ENCODE results near the gene PRPF19.
A peak's percentile ranks its signal among the peaks of the same experiment; 100 is the strongest.
"Not testable (repeated sequence)": the region's sequence is repeated elsewhere in the genome, so short reads cannot be mapped to it uniquely, and the experiment has no call there.

The PRPF19 gene

DNA sequence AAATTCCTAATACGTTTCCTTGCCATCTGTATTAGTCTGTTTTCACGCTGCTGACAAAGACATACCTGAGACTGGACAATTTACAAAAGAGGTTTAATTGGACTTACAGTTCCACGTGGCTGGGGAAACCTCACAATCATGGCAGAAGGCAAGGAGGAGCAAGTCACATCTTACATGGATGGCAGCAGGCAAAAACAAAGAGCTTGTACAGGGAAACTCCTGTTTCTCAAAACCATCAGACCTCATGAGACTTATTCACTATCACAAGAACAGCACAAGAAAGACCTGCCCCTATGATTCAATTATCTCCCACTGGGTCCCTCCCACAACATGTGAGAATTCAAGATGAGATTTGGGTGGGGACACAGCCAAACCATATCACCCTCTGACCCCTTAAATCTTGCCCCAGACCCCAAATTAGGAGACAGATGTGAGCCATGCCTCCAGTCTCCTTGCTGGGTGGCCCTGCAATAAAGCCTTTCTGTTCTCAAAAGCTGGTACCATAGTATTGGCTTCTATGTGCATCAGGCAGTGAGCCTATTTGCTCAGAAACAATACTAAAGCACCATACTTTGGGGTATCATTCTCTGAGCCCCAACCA lies 3.4 kb upstream of the PRPF19 start:
- DNase-seq: not testable (repeated sequence)

DNA sequence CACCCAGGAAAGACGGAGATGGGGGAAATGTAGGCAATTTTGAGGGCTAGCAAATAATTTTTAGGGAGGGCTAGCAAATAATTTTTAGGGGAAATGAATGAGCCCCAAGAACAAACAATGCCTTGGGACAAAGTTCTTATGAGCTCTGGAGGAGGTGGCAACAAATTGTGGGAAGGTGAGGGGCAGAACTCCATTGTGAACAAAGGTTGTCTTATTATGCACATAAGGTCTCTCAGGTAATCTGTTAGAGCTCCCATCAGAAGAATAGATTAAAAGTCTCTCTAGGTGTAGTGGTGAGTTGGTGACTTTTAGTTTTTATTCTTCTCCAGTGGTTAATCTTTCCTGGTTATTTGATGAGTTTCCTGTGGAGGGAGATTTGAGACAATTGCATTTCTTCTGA lies 2.4 kb upstream of the PRPF19 start:
- DNase-seq: no peak

DNA sequence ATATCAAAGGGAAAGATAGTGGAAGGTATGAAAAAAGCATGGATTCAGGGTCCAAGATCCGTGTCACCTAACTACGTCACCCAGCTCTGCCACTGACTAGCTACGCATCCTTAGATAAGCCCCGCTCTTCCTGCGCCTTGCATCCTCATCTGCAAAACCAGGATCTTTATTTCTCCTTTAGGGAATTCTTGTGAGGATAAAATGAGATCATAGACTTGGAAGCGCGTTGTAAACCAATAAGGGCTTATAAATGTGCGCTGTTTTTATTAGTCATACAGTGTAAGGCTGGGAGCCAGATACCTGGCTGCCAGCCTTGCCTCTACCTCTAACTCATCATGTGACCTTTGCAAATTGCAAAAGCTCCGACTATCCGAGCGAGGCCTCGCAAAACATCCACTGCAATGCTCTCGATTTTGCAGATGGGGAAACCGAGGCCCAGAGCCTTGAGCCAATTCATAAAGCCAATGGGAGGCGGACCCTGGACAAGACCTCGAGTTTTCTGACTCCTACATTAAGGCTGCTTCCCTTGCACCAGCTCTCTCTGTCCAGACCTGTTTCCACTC lies 753 bp downstream of the PRPF19 start:
- peak in 3 of 56 donors; percentile 30 to 59 (median 52) for DNase-seq

DNA sequence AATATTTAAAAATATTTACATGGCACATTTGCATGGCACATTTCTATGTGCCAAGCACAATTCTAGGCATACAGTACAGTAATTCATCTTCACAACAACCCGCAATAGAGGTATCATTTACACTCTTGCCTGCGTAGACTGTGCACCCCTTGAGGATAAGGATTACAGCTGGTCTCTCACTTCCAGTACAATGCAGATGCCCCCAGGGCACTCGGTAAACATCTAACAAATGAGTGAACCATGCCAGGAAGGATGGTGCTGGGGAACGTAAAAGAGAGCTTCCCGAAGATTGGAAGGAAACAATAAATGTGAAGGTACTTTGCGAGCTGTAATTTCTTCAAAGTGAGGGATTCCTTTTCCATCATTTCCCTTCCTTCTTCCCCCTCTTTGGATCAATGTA lies 1.3 kb downstream of the PRPF19 start:
- DNase-seq: no peak

DNA sequence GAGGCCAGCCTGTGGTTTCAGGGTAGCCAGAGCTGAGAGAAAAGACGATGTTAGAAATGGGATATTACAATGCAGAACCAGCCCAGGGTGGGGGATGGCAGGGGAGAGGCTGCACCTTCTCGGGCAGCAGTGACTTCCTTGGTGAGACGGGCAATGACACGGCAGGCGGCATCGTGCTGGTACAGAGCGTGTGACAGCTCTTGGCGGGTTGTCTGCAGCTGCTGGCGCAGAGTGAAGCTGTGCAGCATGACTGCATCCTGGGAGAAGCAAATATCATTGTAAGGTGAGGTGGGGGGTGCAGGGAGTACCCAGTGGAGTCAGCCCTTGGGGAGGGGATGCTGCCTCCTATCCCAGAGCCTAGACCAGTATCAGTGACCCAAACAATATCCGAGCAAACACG lies 3.8 kb downstream of the PRPF19 start:
- DNase-seq: no peak

DNA sequence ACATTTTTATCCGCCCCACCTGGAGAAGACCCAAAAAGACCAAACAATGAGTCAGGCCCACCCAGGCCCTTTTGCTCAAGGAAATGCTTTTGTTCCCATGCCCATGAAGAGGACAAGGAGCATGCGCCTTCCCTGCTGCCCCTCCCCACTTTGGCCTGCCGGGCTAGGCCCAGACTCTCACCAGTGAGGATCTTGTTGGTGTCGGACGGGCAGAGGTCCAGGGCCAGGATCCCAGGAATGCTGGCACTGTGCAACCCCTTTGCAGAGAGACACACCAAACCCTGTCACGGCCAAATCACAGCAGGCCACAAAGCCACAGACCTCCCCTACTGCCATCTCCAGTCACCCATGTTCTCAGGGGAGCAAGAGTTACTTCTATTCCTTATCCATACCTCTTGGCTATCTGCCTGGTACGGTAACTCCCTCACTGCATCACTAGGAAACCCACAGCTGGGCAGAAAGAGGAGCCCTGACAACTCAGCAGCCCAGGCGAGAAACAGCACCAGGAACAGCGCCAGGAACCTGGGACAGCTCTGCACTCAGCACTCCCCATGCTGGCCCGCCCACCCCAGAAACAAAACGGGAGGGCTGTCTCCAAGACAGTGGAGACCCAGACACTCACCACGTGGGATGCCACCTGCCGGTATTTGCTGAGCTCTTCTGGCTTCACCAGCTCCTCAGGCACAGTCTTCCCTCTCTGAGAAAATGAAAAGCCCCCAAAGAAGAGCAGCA lies 5.5 kb downstream of the PRPF19 start:
- DNase-seq: peak in 4 of 56 donors; percentile 13 to 63 (median 28)

DNA sequence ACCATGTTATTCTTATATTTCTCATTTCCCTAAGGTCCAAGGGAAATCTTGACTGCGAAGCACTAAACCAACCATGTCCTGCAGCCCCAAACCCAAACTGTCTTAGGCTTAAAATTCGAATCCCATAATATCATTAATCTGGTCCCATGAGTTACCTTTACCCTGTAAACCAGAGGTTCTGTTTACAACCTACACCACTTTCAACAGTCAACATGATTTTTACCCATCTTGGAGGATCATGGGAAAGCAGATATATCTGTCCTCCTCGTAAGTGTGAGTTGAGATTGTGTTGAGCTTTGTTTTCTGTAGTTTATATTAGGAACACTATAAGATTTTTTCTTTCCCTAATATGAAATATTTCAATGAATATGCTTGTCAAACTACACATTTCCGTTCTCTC lies 6.4 kb downstream of the PRPF19 start:
- DNase-seq: no peak

DNA sequence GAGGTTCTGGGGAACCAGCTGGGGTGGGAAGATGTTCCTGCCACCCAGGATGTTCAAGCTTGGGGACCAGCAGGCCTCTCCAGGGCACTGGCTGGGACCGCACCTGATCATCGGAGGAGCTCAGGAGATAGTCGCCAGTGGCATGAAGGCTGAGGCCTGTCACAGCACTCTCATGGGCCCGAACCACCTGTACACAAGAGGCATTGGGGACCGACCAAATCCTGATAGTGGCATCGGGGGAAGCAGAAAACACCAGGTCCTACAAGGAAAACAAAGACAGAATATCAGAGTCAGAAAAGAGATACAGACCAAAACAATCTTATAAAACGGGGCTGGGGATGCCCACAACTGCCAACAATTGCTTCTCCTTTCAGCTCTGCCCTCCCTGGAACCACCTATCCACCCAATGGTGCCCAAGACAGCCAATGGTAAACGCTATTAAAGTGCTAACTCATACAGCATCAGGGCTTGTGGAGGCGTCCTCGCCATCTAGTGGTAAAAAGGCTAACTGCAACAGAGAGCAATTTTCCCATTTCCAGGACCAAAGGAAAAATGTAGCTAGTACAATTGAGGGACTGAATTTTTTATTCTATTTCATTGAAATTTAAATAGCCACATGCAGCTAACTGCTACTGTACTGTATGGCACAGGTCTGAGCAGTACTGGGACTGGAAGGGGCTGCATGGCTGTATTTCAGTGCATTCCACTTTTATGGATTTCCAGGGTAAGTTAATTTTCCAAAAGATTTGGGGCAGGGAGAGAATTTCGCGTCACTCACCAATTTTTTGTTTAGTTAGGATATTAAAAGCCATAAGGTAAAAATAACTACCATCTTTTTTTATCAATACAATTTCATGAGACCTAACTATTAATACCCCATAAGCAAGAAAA lies 7.1 kb downstream of the PRPF19 start:
- DNase-seq: peak in 13 of 56 donors; percentile 7 to 56 (median 24)

DNA sequence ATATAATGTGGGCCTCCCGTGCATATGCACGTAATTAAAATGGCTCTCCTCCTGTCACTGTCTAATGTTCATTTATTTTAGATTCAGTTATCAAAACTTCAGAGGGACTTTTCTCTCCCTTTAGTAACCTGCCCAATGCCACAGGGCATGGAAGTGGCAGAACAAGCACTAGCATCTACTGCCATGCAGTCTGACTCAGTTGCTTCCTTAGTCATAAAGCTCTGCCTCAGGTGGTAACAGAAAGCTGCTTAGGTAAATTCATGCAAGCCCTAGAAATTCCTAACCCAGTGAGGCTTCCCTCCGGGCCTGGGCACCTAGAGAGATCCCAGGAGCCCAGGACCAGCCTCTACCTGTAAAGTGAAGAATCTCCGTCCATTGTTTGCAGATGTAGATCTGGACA lies 8.9 kb downstream of the PRPF19 start:
- no peak for DNase-seq

DNA sequence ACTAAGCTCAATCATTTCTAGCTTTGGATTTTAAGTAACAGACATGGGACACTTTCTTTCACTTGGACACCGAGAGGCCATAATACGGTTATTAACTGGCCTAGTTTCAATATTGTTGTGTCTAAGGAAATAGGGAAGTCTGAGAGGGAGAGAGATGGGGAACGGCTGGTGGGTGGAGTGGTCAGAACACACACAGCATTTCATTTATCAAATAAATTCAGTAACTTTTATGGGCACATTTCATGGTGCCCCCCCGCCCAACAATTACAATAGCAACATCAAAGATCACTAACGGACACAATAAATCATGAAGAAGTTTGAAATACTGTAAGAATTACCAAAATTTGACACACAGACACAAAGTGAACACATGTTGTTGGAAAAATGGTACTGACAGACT lies 10.7 kb downstream of the PRPF19 start:
- DNase-seq: no peak

DNA sequence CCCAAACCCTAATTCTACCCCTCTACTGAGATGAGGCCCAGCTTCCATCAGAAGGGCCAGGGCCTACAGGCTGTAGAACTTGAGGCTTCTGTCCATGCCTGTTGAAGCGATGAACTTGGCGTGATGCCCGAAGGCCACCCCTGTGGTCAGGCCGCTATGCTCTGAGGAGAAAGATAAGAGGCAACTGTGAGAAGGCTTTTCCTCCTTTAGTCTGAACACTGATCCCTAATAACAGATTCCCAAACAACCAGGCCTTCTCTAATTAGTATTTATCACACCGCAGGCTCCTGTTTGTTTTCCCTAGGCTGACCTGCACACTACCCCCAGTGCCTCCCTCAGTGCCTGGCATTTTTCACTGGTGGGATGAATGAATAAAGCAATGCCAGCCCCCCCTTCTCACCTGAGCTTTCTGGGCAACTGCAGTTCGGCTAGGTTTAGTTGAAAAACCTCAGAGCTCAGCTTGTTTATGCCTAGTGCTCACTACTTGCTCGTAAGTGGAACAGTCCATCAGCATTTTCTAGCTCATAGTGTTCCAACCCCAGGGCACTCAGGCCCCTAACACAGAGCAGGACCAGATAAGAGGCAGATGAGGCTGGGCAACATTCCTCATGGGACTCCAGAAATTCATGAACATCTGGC lies 15.2 kb downstream of the PRPF19 start:
- DNase-seq: no peak

DNA sequence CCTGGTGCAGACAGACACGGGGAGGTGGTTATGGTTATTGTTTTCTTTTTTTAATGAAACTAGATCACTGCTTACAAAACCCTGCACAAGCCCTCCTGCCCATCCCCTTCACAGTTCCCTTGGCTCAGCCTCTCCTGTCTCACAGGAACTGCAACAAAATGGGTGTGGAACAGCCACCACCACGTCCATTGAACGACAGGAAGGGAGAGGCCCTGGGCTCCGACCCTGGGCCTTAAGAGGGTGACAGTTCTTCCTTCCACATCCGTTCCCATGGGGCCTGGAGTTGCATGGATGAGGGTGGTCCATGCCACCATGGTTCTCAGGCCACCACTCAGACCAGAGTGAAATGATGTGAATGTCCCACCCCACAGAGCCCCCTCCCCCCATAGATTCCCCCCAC lies 15.7 kb downstream of the PRPF19 start:
- no peak for DNase-seq

DNA sequence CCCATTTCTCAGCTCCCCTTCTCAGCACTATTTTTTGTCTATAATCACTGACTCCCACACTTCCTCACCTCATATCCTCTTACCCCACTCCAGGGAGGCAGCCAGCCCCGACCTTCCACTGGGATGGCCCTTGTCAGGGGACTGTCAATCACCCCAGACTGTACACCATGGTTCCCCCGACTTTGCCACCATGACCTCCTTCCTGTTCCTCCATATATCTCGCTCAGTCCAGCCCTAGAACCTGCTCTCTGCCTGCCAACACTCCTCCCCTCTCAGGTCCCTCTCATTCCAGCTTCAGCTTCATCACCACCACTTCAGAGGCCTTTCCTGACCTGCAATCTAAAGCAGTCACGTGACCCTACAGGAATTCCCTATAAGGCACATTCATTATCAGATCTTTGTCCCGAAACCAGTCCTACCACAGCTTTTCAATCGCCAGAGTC lies 16.5 kb downstream of the PRPF19 start:
- no peak for DNase-seq

DNA sequence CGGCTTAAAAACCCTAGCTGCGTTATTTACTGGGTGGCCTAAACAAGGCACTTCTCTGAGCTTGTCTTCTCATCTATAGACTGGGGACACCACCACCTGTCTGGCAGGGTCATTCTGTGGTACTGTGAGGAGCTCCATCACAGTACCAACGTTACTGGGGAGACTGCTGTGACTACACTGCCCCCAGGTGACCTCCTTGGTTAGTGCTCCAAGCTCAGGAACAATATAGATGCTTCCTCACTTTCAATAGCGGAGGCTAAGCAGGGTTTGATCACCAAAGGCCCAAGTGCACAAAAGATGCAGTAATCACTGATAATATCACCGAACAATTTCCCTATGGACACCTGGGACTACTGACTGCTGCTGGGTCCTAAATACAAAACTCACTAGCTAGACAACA lies 18.8 kb downstream of the PRPF19 start:
- peak in 8 of 56 donors; percentile 5 to 43 (median 18) for DNase-seq

DNA sequence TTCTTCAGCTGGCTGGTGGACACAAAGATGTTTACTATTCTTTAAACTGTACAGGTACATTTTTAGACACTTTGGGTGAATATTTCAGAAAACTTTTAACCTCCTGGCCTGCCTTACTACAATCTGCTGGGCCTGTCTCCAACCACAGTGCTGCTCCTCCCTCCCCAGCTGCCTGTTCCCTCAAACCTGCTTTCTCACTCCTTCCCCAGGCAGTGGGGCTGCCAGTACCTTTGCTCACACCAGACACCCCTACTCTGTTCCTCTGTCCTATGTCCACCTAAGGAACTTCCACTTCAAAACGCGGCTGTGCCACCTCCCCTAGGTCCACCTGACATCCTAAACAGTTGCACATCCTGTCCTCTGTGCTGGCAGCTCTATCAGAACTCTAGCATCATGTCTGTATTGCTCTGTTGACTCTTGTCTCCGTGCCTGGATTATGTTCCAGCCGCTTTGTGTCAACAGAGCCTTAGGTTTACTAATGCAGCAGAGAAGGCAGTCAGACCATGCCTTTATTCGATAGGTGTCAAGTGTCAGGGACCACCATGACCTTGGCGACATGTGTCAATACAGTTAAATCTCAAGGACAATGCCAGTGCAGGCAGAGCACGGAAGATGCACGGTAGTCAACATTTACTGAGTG lies 25.6 kb downstream of the PRPF19 start:
- DNase-seq: no peak

DNA sequence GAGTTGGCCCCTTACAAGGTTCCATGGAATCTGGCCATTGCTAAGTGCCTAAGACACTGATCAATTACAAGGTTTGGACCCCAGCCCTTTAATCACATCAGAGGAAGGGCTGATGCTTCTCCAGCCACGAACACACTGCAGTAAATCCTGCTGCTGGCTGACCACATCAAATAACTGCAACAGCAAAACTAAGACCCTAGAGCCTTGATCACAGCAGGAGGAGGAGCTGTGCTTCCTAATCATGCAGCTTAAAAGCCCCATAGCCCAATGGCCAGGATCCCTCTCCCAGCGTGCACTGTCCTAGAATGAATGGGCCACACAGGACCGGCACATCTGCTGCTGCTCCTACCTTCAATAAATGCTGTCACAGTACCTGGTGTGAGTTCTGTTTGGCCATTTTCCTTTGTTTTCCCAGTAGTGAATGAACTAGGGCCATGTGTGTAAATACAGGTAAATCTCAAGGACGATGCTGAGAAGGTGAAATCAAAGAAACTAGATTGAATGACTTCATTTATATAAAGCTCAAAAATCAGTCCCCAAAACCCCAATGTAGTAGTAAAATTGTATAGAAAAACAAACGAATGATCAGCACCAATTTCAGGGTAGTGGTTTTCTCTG lies 26.3 kb downstream of the PRPF19 start:
- DNase-seq: no peak

DNA sequence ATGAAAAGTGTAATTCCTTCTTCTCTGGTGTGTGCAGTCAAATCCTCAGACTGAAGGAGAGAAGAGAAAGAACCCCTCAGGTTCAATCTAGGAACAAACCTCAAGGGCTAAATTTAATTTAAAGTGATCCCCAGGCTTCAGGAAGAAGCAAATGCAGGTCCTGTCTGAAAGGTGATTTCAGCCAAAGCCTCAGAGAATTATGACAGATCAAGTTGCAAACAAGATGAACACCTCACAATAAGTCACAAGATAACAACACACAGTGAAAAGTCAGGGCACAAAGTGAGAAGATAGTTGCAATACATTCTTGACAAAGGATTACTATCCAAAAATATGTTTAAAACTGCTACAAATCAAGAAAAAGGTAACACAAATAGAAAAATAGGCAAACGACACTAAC lies 27.3 kb downstream of the PRPF19 start:
- no peak for DNase-seq

DNA sequence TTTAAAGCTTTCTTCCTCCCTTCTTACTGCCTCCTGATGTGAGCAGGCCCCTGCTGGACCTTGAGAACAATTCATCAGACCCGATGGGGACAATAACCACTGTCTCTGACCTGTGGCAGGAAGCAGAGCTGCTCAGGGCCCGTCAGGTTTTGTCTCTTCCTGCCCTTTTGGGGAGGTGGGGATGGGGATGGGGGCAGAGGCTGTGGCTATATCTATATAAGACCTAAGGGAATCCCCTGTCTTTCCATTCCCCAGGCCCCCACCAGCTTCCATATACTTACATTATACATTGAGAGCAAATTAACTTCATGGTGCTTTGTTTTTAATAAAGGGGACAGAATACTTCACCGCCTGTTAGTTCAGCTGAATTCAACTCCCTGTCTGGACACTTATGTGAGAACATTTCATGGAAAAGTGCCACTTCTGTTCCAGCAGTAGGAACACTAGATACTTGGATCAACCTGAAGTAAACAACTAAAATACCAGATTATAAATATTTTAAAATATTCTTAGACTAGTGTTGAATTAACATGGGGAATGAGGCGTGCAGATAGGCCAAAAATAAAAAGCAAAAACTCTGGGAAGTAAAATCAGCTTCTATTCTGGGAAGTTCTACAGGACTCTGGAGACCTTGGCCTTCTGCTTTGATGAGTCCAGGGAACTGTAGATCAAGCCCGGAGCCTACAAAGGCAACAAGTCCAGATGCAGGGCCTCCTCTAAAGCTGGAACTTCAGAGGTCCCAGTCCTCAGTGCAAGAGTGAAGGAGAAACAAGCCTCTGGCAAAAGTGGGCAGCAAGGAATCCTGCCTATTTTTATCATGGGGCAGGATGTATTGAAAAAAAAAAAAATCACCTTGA lies 27.9 kb downstream of the PRPF19 start:
- no peak for DNase-seq

DNA sequence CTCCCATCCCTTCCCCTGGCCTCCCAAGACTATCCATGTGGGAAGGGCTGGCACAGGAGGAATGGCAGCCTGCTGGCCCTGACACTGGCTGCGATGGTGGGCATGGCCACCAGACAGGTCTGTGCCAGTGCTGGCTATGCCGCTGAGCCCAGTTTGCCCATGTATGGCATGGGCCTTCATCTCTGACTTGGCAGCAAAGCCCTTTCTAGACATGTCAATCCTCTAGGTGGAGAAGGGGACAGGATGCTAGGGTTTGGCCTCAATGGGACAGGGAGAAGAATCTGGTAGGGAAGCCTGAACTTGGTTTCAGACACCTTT lies 30.3 kb downstream of the PRPF19 start:
- DNase-seq: no peak
